22Rv1 (cell line): ENCODE data around the gene DBNL.

Experiments
- CTCF ChIP-seq: fragments of 450-650 bp; IDR thresholded peaks from 2 replicates; pipeline ENCODE4 v1.5.1; 2017; ENCODE audit warnings: mild to moderate bottlenecking
- ZFX ChIP-seq: fragments of 450-650 bp; IDR thresholded peaks from 2 replicates; pipeline ENCODE4 v1.6.1; 2017; ENCODE audit warnings: antibody characterized with exemption, borderline replicate concordance

GRCh38 chr7:44077681-44078091, 33.2 kb downstream of the DBNL start:
- TF ChIP-seq CTCF (no peak), ZFX (no peak)
